OCI-LY7 (cell line): ENCODE results near the gene CETP. TPM values are rescaled to one million over a fixed set of nuclear protein-coding genes. Genes with fewer than 3 reads are reported as not detected.

Source experiments
- BruUV-seq: library from RNA; stranded (reverse); fragments of 400-500 nt; replicated peaks from 2 replicates; lab custom pipeline; 2021; lab: Mats Ljungman, UMichigan
- CTCF ChIA-PET: fragments of 300-600 bp; sonication (Branson Sonifier 250); formaldehyde crosslinking; loops from one replicate; lab custom pipeline; 2022; ENCODE audit warnings: antibody characterized with exemption; ENCODE audit not compliant: unreplicated experiment; lab: Charles Lee
- POLR2A ChIA-PET: fragments of 300-600 bp; sonication (Branson Sonifier 250); formaldehyde crosslinking; loops from one replicate; lab custom pipeline; 2022; ENCODE audit warnings: antibody characterized with exemption; lab: Charles Lee
- DNase-seq: peaks from one replicate; pipeline ENCODE4 v3.0.0-alpha.2; 2015; ENCODE audit warnings: low spot score
- H2AFZ ChIP-seq: fragments of 200-600 bp; sonication (generic), shearing (Covaris generic); 2 replicates; pipeline ENCODE4 v1.6.1; 2014; ENCODE audit warnings: mild to moderate bottlenecking, antibody characterized with exemption, low read length, moderate library complexity
- H3K27ac ChIP-seq: fragments of 200-600 bp; sonication (generic); 2 replicates; pipeline ENCODE4 v1.5.1; 2014; ENCODE audit warnings: mixed run types, low read depth, mild to moderate bottlenecking, moderate library complexity, low read length, inconsistent platforms; ENCODE audit not compliant: poor library complexity, severe bottlenecking
- H3K36me3 ChIP-seq: fragments of 200-600 bp; sonication (generic); 2 replicates; pipeline ENCODE4 v1.6.1; 2014; ENCODE audit warnings: mild to moderate bottlenecking, antibody characterized with exemption, low read length, moderate library complexity, mixed read lengths; ENCODE audit not compliant: insufficient read depth
- H3K4me1 ChIP-seq: fragments of 200-600 bp; sonication (generic); 2 replicates; pipeline ENCODE4 v1.5.1; 2014; ENCODE audit warnings: mild to moderate bottlenecking, low read length; ENCODE audit not compliant: insufficient read depth, poor library complexity, severe bottlenecking
- H3K4me2 ChIP-seq: fragments of 200-600 bp; sonication (generic); 2 replicates; pipeline ENCODE4 v1.6.1; 2014; ENCODE audit warnings: mild to moderate bottlenecking, low read length
- H3K4me3 ChIP-seq: fragments of 200-600 bp; sonication (generic); 2 replicates; pipeline ENCODE4 v1.5.1; 2014; ENCODE audit warnings: mild to moderate bottlenecking, low read depth, low read length; ENCODE audit not compliant: poor library complexity, severe bottlenecking
- H3K79me2 ChIP-seq: fragments of 200-600 bp; sonication (generic); 2 replicates; pipeline ENCODE4 v1.6.1; 2016; ENCODE audit warnings: low read depth, mild to moderate bottlenecking, low read length, moderate library complexity, mixed read lengths; ENCODE audit not compliant: insufficient read depth
- H3K9me2 ChIP-seq: fragments of 200-600 bp; sonication (generic); 2 replicates; pipeline ENCODE4 v1.6.1; 2016; ENCODE audit warnings: mild to moderate bottlenecking, low read length, mixed read lengths; ENCODE audit not compliant: insufficient read depth
- H3K9me3 ChIP-seq: fragments of 200-600 bp; sonication (generic); 2 replicates; pipeline ENCODE4 v1.6.1; 2014; ENCODE audit warnings: mild to moderate bottlenecking, mixed run types, low read length, mixed read lengths
- H4K20me1 ChIP-seq: fragments of 200-600 bp; sonication (generic); 2 replicates; pipeline ENCODE4 v1.6.1; 2014; ENCODE audit warnings: mild to moderate bottlenecking, antibody characterized with exemption, low read length, moderate library complexity, mixed read lengths; ENCODE audit not compliant: insufficient read depth
- CTCF ChIP-seq: fragments of 200-600 bp; sonication (generic); conservative IDR thresholded peaks from 2 replicates; pipeline ENCODE4 v1.5.1; 2014; ENCODE audit warnings: mild to moderate bottlenecking, antibody characterized with exemption, low read length, moderate library complexity, mixed read lengths
- EZH2phosphoT487 ChIP-seq: fragments of 200-600 bp; sonication (generic); IDR thresholded peaks from 2 replicates; pipeline ENCODE4 v1.6.1; 2018; ENCODE audit warnings: low read depth, borderline replicate concordance, mild to moderate bottlenecking, mixed run types, antibody characterized with exemption, low read length, moderate library complexity, mixed read lengths
- intact Hi-C: fragments of 100-400 bp; cut with micrococcal nuclease; formaldehyde crosslinking; loops from one replicate; pipeline ENCODE4 v1.10.0; 2022; ENCODE audit not compliant: unreplicated experiment
- total RNA-seq, 2 experiments: library from RNA; depleted of rRNA in 1 of 2; stranded (reverse); fragments of >200 nt in 1 of 2; shearing (Covaris generic) in 1 of 2; gene quantifications; 2 replicates each; pipeline ENCODE4 v1.2.3, GENCODE V29; 2014 to 2022

Gene CETP
- total RNA-seq, 2 experiments from 2014 or later: 0.54 to 0.65 TPM

- no peak for DNase-seq
- intact Hi-C loops: no loop called here
- Histone ChIP-seq H3K4me2 (no peak overlapping the region), H3K4me1 (peaks cover 57% of the 10 kb centered on the region), H3K9me3 (no peaks in the 10 kb centered on the region), H3K27ac (no peak overlapping the region), H3K36me3 (peaks cover 51% of the 10 kb centered on the region), H3K9me2 (no peaks in the 10 kb centered on the region), H3K79me2 (peaks cover 95% of the 10 kb centered on the region), H3K4me3 (no peak overlapping the region), H4K20me1 (no peaks in the 10 kb centered on the region), H2AFZ (no peak overlapping the region)
- CTCF ChIA-PET: no interaction called here
- no peak for TF ChIP-seq CTCF
- no peak for TF ChIP-seq EZH2phosphoT487
- no TSS peak for BruUV-seq
- POLR2A ChIA-PET: interaction anchor here (1.0 to 1.3 kb wide), 3 partner anchors 12 to 43 kb away, joined by 3 to 4 read pairs (median 3); no protein-coding TSS in a partner anchor
These were observed 35.5 kb downstream of the CETP start for GRCh38 chr16:56997264-56997663.

GRCh38 chr16:56997931-56998330, 36.2 kb downstream of the CETP start:
- DNase-seq: no peak
- BruUV-seq: no TSS peak
- Histone ChIP-seq H3K36me3 (peaks cover 52% of the 10 kb centered on the region), H3K9me2 (no peaks in the 10 kb centered on the region), H3K4me1 (peaks cover 53% of the 10 kb centered on the region), H3K4me3 (no peak overlapping the region), H2AFZ (no peak overlapping the region), H4K20me1 (no peaks in the 10 kb centered on the region), H3K9me3 (no peaks in the 10 kb centered on the region), H3K79me2 (peaks cover 90% of the 10 kb centered on the region), H3K4me2 (no peak overlapping the region), H3K27ac (peak overlapping the region; percentile 12)
- intact Hi-C loops: no loop called here
- TF ChIP-seq CTCF (no peak), EZH2phosphoT487 (no peak)
- CTCF ChIA-PET: no interaction called here
- POLR2A ChIA-PET: interaction anchor here (0.7 to 1.3 kb wide), 3 partner anchors 12 to 229 kb away, joined by 3 to 4 read pairs (median 3); no protein-coding TSS in a partner anchor

GRCh38 chr16:56998352-56998751, 36.6 kb downstream of the CETP start:
- no peak for DNase-seq
- H3K27ac ChIP-seq: no peak overlapping the region
- H3K4me3 ChIP-seq: no peak overlapping the region
- intact Hi-C loops: no loop called here
- TF ChIP-seq CTCF (no peak), EZH2phosphoT487 (no peak)
- H3K9me3 ChIP-seq: no peaks in the 10 kb centered on the region
- peaks cover 53% of the 10 kb centered on the region for H3K4me1 ChIP-seq
- H2AFZ ChIP-seq: no peak overlapping the region
- no TSS peak for BruUV-seq
- peaks cover 48% of the 10 kb centered on the region for H3K36me3 ChIP-seq
- H4K20me1 ChIP-seq: no peaks in the 10 kb centered on the region
- no peaks in the 10 kb centered on the region for H3K9me2 ChIP-seq
- no peak overlapping the region for H3K4me2 ChIP-seq
- CTCF ChIA-PET: no interaction called here
- POLR2A ChIA-PET: interaction anchor here (0.7 to 1.3 kb wide), 3 partner anchors 11 to 229 kb away, joined by 3 to 4 read pairs (median 3); no protein-coding TSS in a partner anchor
- peaks cover 85% of the 10 kb centered on the region for H3K79me2 ChIP-seq
